ENCODE data around the gene DNM1.
A peak's percentile ranks its signal among the peaks of the same experiment; 100 is the strongest.

Gene DNM1

DNA sequence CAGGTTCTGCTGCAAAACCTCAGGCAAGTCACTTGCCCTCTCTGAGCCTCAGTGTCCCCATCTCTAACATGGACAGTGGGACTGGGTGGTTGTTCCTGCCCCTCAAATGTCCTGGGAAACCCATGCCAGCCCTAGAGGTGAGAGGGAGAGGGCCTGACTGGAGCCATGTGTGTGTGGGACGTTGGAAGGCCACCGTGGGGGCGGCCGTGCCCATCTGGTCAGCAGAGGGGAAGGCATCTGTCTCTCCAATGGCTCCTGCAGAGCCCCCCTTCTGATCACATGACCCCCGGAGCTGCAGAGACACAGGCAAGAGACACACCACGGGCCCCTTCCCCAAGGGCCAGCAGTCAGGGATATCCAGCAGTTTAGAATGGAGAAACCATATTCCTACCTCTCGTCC lies 1.7 kb downstream of the DNM1 start:
- H3K36me3 ChIP-seq (ENCODE audit: insufficient read depth, low read length), result no peaks in the 10 kb centered on the region
- H3K4me3 ChIP-seq (ENCODE audit: low read depth in 1 of 2, low read length in 2 of 2), result no peak overlapping the region
- H3K9ac ChIP-seq (ENCODE audit: low read depth, low read length), result no peak overlapping the region
- H3K79me2 ChIP-seq (ENCODE audit: insufficient read depth, low read length), result no peaks in the 10 kb centered on the region
- DNase-seq, result no peak
- ATAC-seq (ENCODE audit: insufficient read depth, low read depth), result no peak
- peaks cover 24% of the 10 kb centered on the region for H3K4me1 ChIP-seq (ENCODE audit: insufficient read depth, low read length)
- no peak overlapping the region for H3K27ac ChIP-seq (ENCODE audit: low read length)
- H3K9me3 ChIP-seq (ENCODE audit: insufficient read depth, low read length, severe bottlenecking), result no peaks in the 10 kb centered on the region
- TF ChIP-seq, protein P1, sequence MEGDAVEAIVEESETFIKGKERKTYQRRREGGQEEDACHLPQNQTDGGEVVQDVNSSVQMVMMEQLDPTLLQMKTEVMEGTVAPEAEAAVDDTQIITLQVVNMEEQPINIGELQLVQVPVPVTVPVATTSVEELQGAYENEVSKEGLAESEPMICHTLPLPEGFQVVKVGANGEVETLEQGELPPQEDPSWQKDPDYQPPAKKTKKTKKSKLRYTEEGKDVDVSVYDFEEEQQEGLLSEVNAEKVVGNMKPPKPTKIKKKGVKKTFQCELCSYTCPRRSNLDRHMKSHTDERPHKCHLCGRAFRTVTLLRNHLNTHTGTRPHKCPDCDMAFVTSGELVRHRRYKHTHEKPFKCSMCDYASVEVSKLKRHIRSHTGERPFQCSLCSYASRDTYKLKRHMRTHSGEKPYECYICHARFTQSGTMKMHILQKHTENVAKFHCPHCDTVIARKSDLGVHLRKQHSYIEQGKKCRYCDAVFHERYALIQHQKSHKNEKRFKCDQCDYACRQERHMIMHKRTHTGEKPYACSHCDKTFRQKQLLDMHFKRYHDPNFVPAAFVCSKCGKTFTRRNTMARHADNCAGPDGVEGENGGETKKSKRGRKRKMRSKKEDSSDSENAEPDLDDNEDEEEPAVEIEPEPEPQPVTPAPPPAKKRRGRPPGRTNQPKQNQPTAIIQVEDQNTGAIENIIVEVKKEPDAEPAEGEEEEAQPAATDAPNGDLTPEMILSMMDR (IDR thresholded peaks at IDR 0.05; ENCODE audit: borderline replicate concordance, extremely low read depth, low read length, poor library complexity, severe bottlenecking), result no peak
- no peak for TF ChIP-seq EZH2 (IDR thresholded peaks at IDR 0.05; ENCODE audit: borderline replicate concordance, low read depth, low read length, severe bottlenecking)
- no peak overlapping the region for H2AFZ ChIP-seq (ENCODE audit: low read depth, low read length)
- H4K20me1 ChIP-seq (ENCODE audit: insufficient read depth, low read length), result no peaks in the 10 kb centered on the region; the same call in 1 of the 2 replicates
- peaks cover 4% of the 10 kb centered on the region for H3K27me3 ChIP-seq (ENCODE audit: insufficient read depth, low read length, poor library complexity)
- H3K4me2 ChIP-seq (ENCODE audit: insufficient read depth, low read length), result peak overlapping the region; percentile 96

GRCh38 chr9:128205296-128205944 lies 2.2 kb downstream of the DNM1 start:
- Histone ChIP-seq H3K79me2 (ENCODE audit: insufficient read depth, low read length) (no peaks in the 10 kb centered on the region), H2AFZ (ENCODE audit: low read depth, low read length) (no peak overlapping the region), H4K20me1 (ENCODE audit: insufficient read depth, low read length) (no peaks in the 10 kb centered on the region; the same call in 1 of the 2 replicates), H3K27ac (ENCODE audit: low read length) (no peak overlapping the region), H3K9me3 (ENCODE audit: insufficient read depth, low read length, severe bottlenecking) (no peaks in the 10 kb centered on the region), H3K4me3 (ENCODE audit: low read depth in 1 of 2, low read length in 2 of 2) (no peak overlapping the region), H3K27me3 (ENCODE audit: insufficient read depth, low read length, poor library complexity) (peaks cover 4% of the 10 kb centered on the region), H3K4me2 (ENCODE audit: insufficient read depth, low read length) (no peak overlapping the region), H3K9ac (ENCODE audit: low read depth, low read length) (no peak overlapping the region), H3K36me3 (ENCODE audit: insufficient read depth, low read length) (no peaks in the 10 kb centered on the region), H3K4me1 (ENCODE audit: insufficient read depth, low read length) (peaks cover 24% of the 10 kb centered on the region)
- DNase-seq (no peak), ATAC-seq (ENCODE audit: insufficient read depth, low read depth) (no peak)
- no peak for TF ChIP-seq EZH2 (IDR thresholded peaks at IDR 0.05; ENCODE audit: borderline replicate concordance, low read depth, low read length, severe bottlenecking)
- TF ChIP-seq, protein P1 (IDR thresholded peaks at IDR 0.05; ENCODE audit: borderline replicate concordance, extremely low read depth, low read length, poor library complexity, severe bottlenecking), result no peak

GRCh38 chr9:128206484-128206883 lies 3.3 kb downstream of the DNM1 start:
- Histone ChIP-seq H2AFZ (ENCODE audit: low read depth, low read length) (no peak overlapping the region), H3K27ac (ENCODE audit: low read length) (no peak overlapping the region), H3K9ac (ENCODE audit: low read depth, low read length) (no peak overlapping the region), H3K4me1 (ENCODE audit: insufficient read depth, low read length) (peaks cover 24% of the 10 kb centered on the region), H3K4me3 (ENCODE audit: low read depth in 1 of 2, low read length in 2 of 2) (no peak overlapping the region), H3K36me3 (ENCODE audit: insufficient read depth, low read length) (no peaks in the 10 kb centered on the region), H3K79me2 (ENCODE audit: insufficient read depth, low read length) (no peaks in the 10 kb centered on the region), H4K20me1 (ENCODE audit: insufficient read depth, low read length) (no peaks in the 10 kb centered on the region; the same call in 1 of the 2 replicates), H3K4me2 (ENCODE audit: insufficient read depth, low read length) (no peak overlapping the region), H3K27me3 (ENCODE audit: insufficient read depth, low read length, poor library complexity) (peaks cover 4% of the 10 kb centered on the region), H3K9me3 (ENCODE audit: insufficient read depth, low read length, severe bottlenecking) (no peaks in the 10 kb centered on the region)
- TF ChIP-seq, protein P1 (IDR thresholded peaks at IDR 0.05; ENCODE audit: borderline replicate concordance, extremely low read depth, low read length, poor library complexity, severe bottlenecking), result no peak
- TF ChIP-seq EZH2 (IDR thresholded peaks at IDR 0.05; ENCODE audit: borderline replicate concordance, low read depth, low read length, severe bottlenecking), result no peak
- DNase-seq (no peak), ATAC-seq (ENCODE audit: insufficient read depth, low read depth) (no peak)

Measured in DND-41 (cell line).